ENCODE measurements around the gene HYAL2. TPM values are rescaled to one million over a fixed set of nuclear protein-coding genes. Genes with fewer than 3 reads are reported as not detected.

Gene HYAL2
- total and polyA plus RNA-seq, 9 of the 15 experiments (the other 6 are each of a cell fraction or from before 2014, with no cell fraction given) = 0.36 to 22.7 (median 11.4) TPM; not detected in 1

- TF ChIP-seq MXI1 (IDR thresholded peaks at IDR 0.05; ENCODE audit: low read depth, low read length) (no peak), SMC3 (conservative IDR thresholded peaks at IDR 0.05; ENCODE audit: insufficient read depth, low read depth, low read length) (0 out of 2 replicates have a peak, but pooled peaks have one; percentile 11), ZNF511 (CRISPR knock-in tag; IDR thresholded peaks at IDR 0.05) (no peak), ZNF780A (CRISPR knock-in tag; IDR thresholded peaks at IDR 0.05) (no peak), NBN (IDR thresholded peaks at IDR 0.05; ENCODE audit: low read depth) (no peak), CBFA2T3 (IDR thresholded peaks at IDR 0.05) (peak; percentile 19; the same call in 1 of the 2 replicates), PCBP2 (IDR thresholded peaks at IDR 0.05; ENCODE audit: low read depth, low read length, poor library complexity, severe bottlenecking) (no peak), CTCFL (IDR thresholded peaks at IDR 0.05; ENCODE audit: borderline replicate concordance, insufficient read depth, low read depth, low read length, poor library complexity, severe bottlenecking) (no peak), ZNF316 (IDR thresholded peaks at IDR 0.05) (peak; percentile 27; the same call in 1 of the 2 replicates), U2AF2 (optimal IDR thresholded peaks at IDR 0.05; ENCODE audit: low read depth, low read length) (no peak), ZNF184 (CRISPR knock-in tag; IDR thresholded peaks at IDR 0.05) (no peak), ZNF398 (CRISPR knock-in tag; IDR thresholded peaks at IDR 0.05) (no peak), CTCF (IDR thresholded peaks at IDR 0.05 in 2 of 3, conservative IDR thresholded peaks at IDR 0.05 in 1 of 3; ENCODE audit: insufficient read depth in 2 of 3, low read depth in 1 of 3, low read length in 3 of 3) (peak; percentile 26 to 34 (median 32); a peak in 5 of 6 replicates), TRIM24 (IDR thresholded peaks at IDR 0.05) (no peak), POLR2AphosphoS2 (IDR thresholded peaks at IDR 0.05; ENCODE audit: low read length) (no peak), NEUROD1 (IDR thresholded peaks at IDR 0.05; ENCODE audit: borderline replicate concordance, low read depth, low read length, partially characterized antibody) (no peak), NFE2 (IDR thresholded peaks at IDR 0.05; ENCODE audit: low read depth) (peak; percentile 60), PKNOX1 (IDR thresholded peaks at IDR 0.05) (no peak)
These were observed 20.5 kb upstream of the HYAL2 start (continued) for GRCh38 chr3:50342813-50343633.
